Ovary (tissue), 9 donors: ENCODE measurements around the gene AKNA. TPM values are rescaled to one million over a fixed set of nuclear protein-coding genes. Genes with fewer than 3 reads are reported as not detected.

Experiments used
- DNase-seq, 5 donors: peaks; one replicate each; pipeline ENCODE4 v3.0.0-alpha.2; 2019 to 2020
- H3K27ac ChIP-seq, 2 donors: fragments of 200-600 bp; one replicate each; pipeline versions ENCODE4 v1.5.1 to v1.8.0; 2019 to 2022
- H3K27me3 ChIP-seq: fragments of 200-600 bp; one replicate; pipeline ENCODE4 v1.8.0; 2022
- H3K36me3 ChIP-seq: fragments of 200-600 bp; sonication (generic); one replicate; pipeline ENCODE4 v1.5.1; 2019
- H3K4me1 ChIP-seq: one replicate; pipeline ENCODE4 v1.8.1; 2013; ENCODE audit warnings: mild to moderate bottlenecking, moderate library complexity; ENCODE audit not compliant: insufficient read depth
- H3K4me3 ChIP-seq: fragments of 200-600 bp; sonication (generic); one replicate; pipeline ENCODE4 v1.5.1; 2017
- H3K9me3 ChIP-seq, 2 donors: fragments of 200-600 bp in 1 of 2; sonication (generic) in 1 of 2; one replicate each; pipeline versions ENCODE4 v1.5.1 to v1.8.1; 2013 to 2019; ENCODE audit warnings: mild to moderate bottlenecking in 1 of 2, moderate library complexity in 1 of 2
- EP300 ChIP-seq: sonication (generic); formaldehyde crosslinking; IDR thresholded peaks from one replicate; pipeline ENCODE4 v1.6.1; 2017; ENCODE audit warnings: antibody characterized with exemption
- POLR2A ChIP-seq: fragments of 450-650 bp; IDR thresholded peaks from one replicate; pipeline ENCODE4 v1.6.1; 2017; ENCODE audit warnings: antibody characterized with exemption, mild to moderate bottlenecking, moderate library complexity
- WGBS, 3 donors: extraction: QIAGEN DNeasy Blood & Tissue Kit in 1 of 3; methylation state at CpG; one replicate each; pipeline versions ENCODE4 v1.1.5 to v1.1.7; 2013 to 2017; 5-methylcytosine and 5-hydroxymethylcytosine counted together
- intact Hi-C, 4 donors: fragments of 100-400 bp; cut with DNase I; formaldehyde crosslinking; loops; one replicate each; pipeline versions ENCODE4 v1.11.0 to v1.15.1; 2022 to 2023
- polyA plus RNA-seq, 2 donors: library from polyadenylated mRNA; stranded (reverse); fragments of 200-250 nt in 1 of 2; fragments of 350-450 nt in 1 of 2; fragmentation: Illumina TruSeq in 1 of 2; extraction: RNeasy Lipid Tissue Mini Kit (QIAGEN cat#74804) in 1 of 2; gene quantifications; one replicate each; pipeline ENCODE4 v1.2.3, GENCODE V29; 2013 to 2014
- total RNA-seq, 7 donors: library from RNA; depleted of rRNA in 2 of 7; stranded (reverse); fragments of >200 nt in 2 of 7; fragmentation: NEBNext Ultra II Directional in 3 of 7; extraction: Animal tissue kit (Norgen Biotek cat#: 25700) in 3 of 7; gene quantifications; one replicate each; pipeline versions ENCODE4 v1.1.0 to v1.2.4, GENCODE V29; 2016 to 2023
- TF ChIP-seq, protein P1 (sequence below), 3 donors: fragments of 450-650 bp in 2 of 3; fragments of 200-600 bp in 1 of 3; IDR thresholded peaks; one replicate each; pipeline versions ENCODE4 v1.5.1 to v1.8.0; 2016 to 2022; ENCODE audit warnings: antibody characterized with exemption in 3 of 3, mild to moderate bottlenecking in 1 of 3
- donor health status: DM: no; HTN: no; CAD: no; lungs with moderate emphysema.
- donor health status: DM: no; HTN: no; CAD: no.
- donor health status: Bipolar disorder and iron deficiency.
- donor health status: DM: yes; HTN: yes; CAD: no.
- donor health status: DM: no; HTN: no; CAD: no.
- donor health status: DM: yes; HTN: yes; CAD: no.

The AKNA gene
- total and polyA plus RNA-seq, 9 donors: 12.9 to 123 (median 36.4) TPM

DNA sequence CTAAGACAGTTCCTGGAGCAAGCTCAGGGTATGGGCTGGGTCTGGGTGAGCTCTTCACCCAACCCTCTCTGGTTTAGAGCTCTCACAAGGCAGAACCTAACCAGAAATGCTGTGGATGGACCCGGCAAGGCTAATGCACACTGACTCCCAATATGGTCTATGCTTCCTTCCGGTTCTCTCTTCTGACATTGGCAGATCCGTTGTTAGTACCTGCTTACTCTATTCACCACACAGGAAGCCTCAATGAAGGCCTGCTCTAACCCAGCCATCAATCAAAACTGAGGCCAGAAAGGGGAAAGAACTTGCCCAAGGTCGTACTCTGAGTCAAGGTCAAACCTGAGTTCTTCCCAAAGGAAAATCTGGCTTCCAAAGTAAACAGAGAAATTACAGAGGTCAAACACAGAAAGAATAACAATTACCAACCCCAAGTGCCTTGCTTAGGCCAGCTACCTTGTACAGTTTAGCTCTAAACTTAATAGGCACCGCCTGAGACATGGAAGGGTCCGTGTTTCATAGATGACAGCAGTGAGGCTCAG is 46.0 kb upstream of the AKNA start:
- WGBS, 3 donors: 50 to 62% (median 56%) methylated on average over 6 of the region's 6 CpGs
- peak in 2 of 5 donors; percentile 5 to 12 for DNase-seq
- Histone ChIP-seq H3K9me3 (no peaks in the 10 kb centered on the region), H3K4me1 (no peaks in the 10 kb centered on the region), H3K27me3 (no peaks in the 10 kb centered on the region), H3K27ac (no peak overlapping the region), H3K4me3 (no peak overlapping the region), H3K36me3 (no peaks in the 10 kb centered on the region)
- TF ChIP-seq, protein P1, sequence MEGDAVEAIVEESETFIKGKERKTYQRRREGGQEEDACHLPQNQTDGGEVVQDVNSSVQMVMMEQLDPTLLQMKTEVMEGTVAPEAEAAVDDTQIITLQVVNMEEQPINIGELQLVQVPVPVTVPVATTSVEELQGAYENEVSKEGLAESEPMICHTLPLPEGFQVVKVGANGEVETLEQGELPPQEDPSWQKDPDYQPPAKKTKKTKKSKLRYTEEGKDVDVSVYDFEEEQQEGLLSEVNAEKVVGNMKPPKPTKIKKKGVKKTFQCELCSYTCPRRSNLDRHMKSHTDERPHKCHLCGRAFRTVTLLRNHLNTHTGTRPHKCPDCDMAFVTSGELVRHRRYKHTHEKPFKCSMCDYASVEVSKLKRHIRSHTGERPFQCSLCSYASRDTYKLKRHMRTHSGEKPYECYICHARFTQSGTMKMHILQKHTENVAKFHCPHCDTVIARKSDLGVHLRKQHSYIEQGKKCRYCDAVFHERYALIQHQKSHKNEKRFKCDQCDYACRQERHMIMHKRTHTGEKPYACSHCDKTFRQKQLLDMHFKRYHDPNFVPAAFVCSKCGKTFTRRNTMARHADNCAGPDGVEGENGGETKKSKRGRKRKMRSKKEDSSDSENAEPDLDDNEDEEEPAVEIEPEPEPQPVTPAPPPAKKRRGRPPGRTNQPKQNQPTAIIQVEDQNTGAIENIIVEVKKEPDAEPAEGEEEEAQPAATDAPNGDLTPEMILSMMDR (IDR thresholded peaks at IDR 0.05): no peak
- TF ChIP-seq EP300 (no peak), POLR2A (no peak)
- intact Hi-C loops: loop anchor here in 3 of 4 donors (2.0 to 10.0 kb wide), 4 partner anchors 219 to 581 kb away; partner anchors contain the start of gene TEX53 (in 2 of the 3)

DNA sequence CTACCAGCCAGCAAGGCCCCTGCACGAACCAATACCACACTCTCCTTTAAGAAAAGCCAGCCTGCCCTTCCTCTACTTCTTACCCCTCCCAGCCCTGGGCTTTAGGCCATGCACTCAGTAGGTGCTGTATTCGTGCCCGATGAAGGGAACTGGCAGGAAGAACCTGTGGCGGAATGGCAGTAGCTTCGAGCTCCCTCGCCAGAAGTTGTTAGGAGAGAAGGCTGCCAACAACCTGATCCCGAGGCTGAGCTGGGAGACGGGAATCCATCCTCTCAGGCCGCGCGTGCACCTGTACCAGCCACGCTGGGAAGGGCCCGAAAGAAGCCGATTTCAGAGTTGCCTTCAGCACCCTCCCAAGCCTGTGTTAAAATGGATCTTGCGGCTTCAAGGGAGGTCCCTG is 45.3 kb upstream of the AKNA start:
- no peaks in the 10 kb centered on the region for H3K4me1 ChIP-seq
- no peaks in the 10 kb centered on the region for H3K36me3 ChIP-seq
- H3K27me3 ChIP-seq: no peaks in the 10 kb centered on the region
- H3K9me3 ChIP-seq: no peaks in the 10 kb centered on the region
- no peak for TF ChIP-seq POLR2A
- TF ChIP-seq EP300: no peak
- TF ChIP-seq, protein P1 (IDR thresholded peaks at IDR 0.05): no peak
- no peak overlapping the region for H3K27ac ChIP-seq
- H3K4me3 ChIP-seq: no peak overlapping the region
- intact Hi-C loops: loop anchor here in 2 of 4 donors (5.0 to 10.0 kb wide), 3 partner anchors 222 to 582 kb away; partner anchors contain the start of gene TEX53 (in 2 of the 2)
- 89 to 96% (median 95%) methylated on average over 15 of the region's 15 CpGs for WGBS, 3 donors
- DNase-seq: peak in 1 of 5 donors; percentile 15

DNA sequence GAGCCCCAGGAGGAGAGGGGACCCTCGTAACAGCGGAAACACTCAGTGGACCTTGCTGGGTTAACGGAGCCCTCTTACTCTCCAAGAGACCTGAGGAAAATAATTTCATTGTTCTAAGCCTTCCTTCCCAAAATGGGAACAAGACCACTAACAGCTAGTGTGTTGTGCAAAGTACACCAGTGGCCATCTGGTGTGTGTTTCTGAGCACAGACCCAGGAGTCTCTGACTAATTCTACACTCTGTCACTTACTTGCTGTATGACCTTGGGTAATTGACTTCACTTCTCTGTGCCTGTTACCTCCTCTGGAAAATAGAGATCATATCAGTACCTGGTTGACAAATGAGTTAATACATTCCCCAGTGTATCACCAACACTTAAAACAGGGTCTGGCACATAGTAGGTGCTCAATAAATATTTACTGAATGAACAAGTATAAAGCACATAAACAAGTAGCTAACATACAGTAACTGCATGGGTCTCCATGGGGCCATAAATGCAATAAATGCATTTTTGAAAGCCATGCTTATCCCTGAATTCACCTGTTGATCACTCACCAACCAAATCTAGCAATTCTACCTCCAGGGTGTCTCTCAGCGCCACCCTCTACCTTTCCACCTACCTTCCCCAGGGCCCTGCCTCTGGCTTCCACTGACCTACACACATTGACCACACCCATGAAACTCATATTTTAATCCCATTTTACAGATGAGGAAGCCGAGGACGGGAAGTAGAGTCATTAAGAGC is 44.7 kb upstream of the AKNA start:
- 79 to 83% (median 80%) methylated on average over 6 of the region's 6 CpGs for WGBS, 3 donors
- intact Hi-C loops: loop anchor here in 2 of 4 donors (5.0 to 10.0 kb wide), 3 partner anchors 222 to 582 kb away; partner anchors contain the start of gene TEX53 (in 2 of the 2)
- Histone ChIP-seq H3K27ac (no peak overlapping the region), H3K27me3 (no peaks in the 10 kb centered on the region), H3K4me1 (no peaks in the 10 kb centered on the region), H3K4me3 (no peak overlapping the region), H3K36me3 (no peaks in the 10 kb centered on the region), H3K9me3 (no peaks in the 10 kb centered on the region)
- DNase-seq: no peak
- TF ChIP-seq EP300 (no peak), POLR2A (no peak)

DNA sequence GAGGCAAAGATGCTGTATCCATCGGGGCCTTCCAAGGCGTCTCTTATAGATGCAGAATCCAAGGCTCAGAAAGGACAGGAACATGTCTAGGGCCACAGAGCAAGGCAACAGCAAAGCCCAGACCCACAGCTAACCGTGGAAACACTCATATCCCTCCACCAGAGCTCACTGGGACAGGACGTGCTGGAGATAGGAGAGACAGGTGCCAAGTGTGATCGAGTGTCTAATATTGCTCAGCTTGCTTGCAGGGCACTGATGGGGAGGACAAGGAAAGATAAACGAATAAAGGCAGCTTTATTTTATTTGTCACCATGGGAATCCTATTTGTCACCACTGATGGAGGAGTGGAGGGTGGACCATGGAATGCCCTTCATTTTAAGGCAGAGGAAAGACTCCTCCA is 44.0 kb upstream of the AKNA start:
- H3K4me1 ChIP-seq: no peaks in the 10 kb centered on the region
- H3K27ac ChIP-seq: no peak overlapping the region
- H3K36me3 ChIP-seq: no peaks in the 10 kb centered on the region
- no peak for DNase-seq
- H3K4me3 ChIP-seq: no peak overlapping the region
- intact Hi-C loops: loop anchor here in 2 of 4 donors (5.0 to 10.0 kb wide), 3 partner anchors 223 to 583 kb away; partner anchors contain the start of gene TEX53 (in 2 of the 2)
- no peaks in the 10 kb centered on the region for H3K27me3 ChIP-seq
- WGBS, 3 donors: 85 to 87% (median 86%) methylated on average over 6 of the region's 6 CpGs
- no peak for TF ChIP-seq EP300
- H3K9me3 ChIP-seq: no peaks in the 10 kb centered on the region

DNA sequence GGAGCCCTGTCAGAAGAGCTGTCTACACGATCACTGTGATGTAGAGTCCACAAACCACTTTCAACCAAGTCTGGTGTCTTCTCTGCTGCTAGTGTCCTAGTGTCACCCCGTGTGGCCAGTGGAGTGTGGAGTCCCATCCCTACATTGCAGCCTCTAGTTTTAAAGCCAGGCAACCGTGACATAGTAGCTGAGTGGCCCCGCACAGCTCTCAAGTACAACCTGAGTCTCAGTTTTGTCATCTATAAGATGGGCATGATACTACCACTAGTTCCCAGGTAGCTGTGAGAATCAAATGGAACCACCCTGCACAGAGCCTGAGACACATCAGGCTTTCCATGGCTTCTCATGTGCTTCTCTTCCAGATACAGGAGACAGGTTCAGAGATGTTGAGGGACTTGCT is 43.2 kb upstream of the AKNA start:
- Histone ChIP-seq H3K27me3 (no peaks in the 10 kb centered on the region), H3K4me3 (no peak overlapping the region), H3K36me3 (no peaks in the 10 kb centered on the region), H3K27ac (no peak overlapping the region), H3K9me3 (no peaks in the 10 kb centered on the region), H3K4me1 (no peaks in the 10 kb centered on the region)
- TF ChIP-seq EP300 (no peak), POLR2A (no peak)
- TF ChIP-seq, protein P1 (IDR thresholded peaks at IDR 0.05): no peak
- DNase-seq: peak in 1 of 5 donors; percentile 7
- intact Hi-C loops: loop anchor here in 2 of 4 donors (5.0 to 10.0 kb wide), 3 partner anchors 224 to 584 kb away; partner anchors contain the start of gene TEX53 (in 2 of the 2)
- 85 to 92% (median 91%) methylated on average over 4 of the region's 4 CpGs for WGBS, 3 donors
